ENCODE measurements around the gene IFT52.

Gene IFT52, protein sequence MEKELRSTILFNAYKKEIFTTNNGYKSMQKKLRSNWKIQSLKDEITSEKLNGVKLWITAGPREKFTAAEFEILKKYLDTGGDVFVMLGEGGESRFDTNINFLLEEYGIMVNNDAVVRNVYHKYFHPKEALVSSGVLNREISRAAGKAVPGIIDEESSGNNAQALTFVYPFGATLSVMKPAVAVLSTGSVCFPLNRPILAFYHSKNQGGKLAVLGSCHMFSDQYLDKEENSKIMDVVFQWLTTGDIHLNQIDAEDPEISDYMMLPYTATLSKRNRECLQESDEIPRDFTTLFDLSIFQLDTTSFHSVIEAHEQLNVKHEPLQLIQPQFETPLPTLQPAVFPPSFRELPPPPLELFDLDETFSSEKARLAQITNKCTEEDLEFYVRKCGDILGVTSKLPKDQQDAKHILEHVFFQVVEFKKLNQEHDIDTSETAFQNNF

DNA sequence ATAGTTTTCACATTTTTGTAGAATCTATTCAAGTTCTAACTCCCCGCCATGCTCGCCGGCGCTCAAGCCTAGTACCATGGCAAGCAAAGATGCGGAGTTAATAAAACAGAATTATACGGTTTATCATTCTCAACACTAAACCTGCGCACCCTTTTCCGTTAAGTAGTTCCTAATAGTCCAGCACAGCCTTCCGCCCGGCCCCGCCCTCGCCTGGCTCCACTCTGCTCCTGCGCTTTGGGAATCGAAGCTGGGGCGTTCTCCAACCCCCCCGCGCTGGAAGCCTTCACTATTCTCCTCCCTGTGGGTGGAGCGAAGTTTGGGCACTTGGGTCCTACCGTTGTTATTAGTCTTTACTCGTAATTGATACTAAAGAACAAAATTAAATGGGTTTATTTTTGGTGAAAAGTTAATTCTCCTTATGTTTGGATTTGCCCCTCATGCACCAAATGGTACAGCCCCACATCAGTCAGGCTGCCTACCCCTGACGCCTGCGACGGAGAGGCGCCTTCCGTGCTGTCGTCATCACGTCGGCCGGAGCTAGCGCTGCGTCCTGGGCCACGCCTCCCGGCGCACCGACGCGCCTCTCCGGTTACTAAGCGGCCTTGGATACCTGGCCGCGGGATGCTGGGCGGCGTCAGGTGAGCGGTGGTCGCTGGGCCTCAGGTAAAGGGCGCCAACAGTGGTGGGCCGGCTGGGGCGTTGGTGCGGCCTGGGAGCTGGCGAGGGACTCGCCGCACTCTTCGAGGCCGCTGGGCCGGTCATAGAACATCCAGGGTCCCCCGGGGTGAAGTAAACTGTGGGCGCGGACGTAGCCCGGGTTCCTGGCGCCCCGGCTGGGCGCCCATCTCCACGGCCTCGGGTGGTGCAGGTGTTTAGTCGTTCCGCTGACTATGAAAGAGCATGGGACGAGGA is at the start of gene IFT52:
TSS of gene IFT52 (plus strand) at position 546 of the 912 bp plus-strand sequence. CDS start 3,762 bp downstream, outside the sequence.
- peak; percentile 93 to 94 for DNase-seq

DNA sequence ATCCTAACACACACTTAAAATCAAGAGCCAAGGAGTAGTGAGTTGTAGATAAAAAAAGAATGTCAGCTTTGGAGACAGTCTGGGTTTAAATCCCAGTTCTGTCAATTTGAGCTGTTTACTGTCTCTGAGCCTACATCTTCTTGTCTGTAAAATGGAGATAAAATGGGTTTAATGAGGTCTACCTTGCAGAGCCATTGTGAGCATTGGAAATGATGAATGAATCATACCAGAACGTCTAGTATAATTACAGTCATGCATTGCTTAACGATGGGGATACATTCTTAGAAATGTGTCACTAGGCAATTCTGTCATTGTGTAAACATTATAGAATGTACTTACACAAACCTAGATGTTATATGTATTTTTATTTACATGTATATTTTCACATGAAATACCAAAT is 49.5 kb upstream of the IFT52 start:
- DNase-seq: no peak

DNA sequence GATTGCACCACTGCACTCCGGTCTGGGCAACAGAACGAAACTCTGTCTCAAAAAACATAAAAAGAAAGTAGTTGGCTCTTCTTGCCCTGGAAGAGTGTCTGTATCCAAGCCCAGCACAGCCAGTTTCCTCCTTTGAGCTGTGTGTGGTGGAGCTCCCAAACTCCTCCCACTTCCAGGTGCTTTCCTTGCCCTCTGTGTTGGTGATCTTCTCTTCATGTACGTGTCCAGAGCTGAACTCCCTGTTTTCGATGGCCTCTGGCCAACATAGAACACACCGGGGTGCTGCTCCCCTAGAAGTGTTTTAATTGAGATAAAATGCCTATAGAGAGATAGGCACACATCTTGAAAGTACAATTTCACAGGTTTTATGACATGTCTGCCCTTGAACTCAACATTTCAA is 48.6 kb upstream of the IFT52 start:
- DNase-seq: no peak

DNA sequence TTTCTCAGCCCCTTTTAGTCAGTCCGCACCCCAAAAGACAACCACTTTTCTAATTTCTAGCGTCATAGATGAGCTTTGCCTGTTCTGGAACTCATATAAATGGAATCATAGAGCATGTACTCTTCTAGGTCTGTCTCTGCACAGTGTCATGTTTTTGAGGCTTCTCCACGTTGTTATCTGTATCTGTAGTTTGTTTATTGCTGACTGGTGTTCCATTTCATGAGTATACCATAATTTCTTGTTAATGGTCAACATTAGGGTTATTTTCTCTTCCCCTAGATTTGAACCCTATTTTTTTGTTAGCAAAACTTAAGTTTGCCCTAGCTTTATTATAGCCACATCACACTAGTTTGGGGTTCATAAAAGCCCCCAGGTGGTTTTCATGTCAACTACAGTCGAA is 48.1 kb upstream of the IFT52 start:
- no peak for DNase-seq

DNA sequence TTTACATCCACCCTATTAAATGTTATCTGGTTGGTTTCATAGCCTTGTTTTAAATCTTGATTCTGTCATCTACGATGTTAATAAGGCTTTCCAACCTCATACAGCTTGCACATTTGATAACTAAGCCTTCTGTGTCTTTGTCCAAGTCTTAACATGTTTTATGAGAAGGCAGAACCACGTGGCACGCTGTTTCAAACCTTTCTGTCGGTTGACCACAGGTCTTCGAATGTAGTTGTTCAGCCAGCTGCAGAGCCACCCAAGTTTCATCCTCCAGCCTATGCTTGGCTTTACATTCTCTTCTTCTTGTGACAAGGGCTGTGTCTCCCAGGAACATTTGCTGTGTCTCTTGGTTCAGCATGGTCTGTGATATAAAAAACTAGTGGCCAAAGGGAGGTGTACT is 47.6 kb upstream of the IFT52 start:
- no peak for DNase-seq

DNA sequence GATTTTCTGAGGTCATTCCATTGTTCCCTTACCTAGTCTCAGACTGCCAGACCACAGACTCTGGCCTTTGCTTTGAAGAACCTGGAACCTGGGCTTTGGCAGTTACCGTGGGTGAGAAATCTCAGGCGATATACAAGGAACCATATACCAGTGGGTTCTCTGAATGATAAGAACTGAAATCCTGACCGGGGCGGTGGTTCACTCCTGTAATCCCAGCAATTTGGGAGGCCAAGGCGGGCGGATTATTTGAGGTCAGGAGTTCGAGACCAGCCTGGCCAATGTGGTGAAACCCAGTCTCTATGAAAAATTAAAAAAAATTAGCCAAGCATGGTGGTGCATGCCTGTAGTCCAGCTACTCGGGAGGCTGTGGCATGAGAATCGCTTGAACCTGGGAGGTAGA is 46.2 kb upstream of the IFT52 start:
- DNase-seq: no peak

DNA sequence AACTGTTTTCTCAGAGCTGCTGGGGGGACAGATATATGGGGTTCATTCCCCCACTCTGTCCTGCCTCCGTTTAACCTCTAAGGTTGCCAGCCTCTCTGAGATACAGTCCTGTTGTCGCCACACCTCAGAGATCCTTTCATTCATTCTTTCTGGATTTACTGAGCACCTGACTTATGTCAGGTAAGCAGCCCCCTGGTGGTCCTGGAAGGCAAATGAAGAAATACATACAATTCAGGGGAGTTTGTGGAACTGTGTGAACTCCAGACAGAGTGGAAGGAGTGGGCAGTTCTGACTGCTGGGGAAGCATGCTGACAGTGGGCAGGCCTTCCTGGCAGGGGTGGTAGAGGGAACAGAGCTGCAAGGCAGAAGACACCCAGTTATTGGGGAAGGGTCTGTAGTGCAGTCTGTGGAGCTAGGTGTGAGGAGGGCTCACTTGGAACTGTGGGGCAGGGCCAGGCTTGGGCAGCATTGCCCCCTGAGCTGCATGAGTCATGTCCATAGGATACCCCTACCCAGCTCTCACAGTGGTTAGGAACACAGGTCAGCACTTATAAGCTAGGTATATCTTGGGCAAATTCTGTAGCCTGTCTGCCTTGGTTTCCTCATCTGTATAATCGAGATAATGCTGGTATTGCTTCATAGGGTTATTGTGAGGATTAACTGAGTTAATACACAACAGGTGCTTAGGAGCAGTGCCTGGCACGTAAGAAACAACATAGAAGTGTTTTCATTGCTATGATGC is 44.7 kb upstream of the IFT52 start:
- DNase-seq: no peak

DNA sequence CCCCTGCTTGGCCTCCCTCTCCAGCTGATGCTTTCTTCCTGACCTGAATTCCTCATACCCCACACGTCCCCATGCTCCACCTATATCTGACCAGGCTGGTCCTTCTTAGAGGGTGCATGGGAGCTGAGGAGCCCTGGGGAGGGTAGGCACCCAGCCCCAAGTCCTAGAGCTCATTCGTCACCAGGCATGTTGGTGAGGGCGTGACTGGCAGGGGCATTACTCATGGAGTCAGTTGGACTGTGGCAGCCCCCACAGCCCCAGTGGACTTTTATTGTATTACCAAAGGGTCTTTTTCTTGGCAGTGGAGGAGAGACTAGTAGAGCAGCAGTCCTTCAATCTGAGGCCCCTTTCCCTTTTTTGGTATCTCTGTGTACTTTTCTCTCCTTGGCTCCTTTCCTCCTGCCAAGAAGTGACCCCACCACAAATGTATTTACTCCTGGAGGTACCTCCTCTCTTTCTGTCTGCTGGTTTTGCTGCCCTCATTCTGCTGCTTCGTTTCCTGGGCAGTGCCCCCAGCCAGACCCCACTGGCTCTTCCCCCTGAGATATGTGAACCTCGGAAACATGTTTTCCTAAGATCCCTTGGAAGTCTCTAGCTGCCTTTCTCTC is 42.4 kb upstream of the IFT52 start:
- DNase-seq: no peak

DNA sequence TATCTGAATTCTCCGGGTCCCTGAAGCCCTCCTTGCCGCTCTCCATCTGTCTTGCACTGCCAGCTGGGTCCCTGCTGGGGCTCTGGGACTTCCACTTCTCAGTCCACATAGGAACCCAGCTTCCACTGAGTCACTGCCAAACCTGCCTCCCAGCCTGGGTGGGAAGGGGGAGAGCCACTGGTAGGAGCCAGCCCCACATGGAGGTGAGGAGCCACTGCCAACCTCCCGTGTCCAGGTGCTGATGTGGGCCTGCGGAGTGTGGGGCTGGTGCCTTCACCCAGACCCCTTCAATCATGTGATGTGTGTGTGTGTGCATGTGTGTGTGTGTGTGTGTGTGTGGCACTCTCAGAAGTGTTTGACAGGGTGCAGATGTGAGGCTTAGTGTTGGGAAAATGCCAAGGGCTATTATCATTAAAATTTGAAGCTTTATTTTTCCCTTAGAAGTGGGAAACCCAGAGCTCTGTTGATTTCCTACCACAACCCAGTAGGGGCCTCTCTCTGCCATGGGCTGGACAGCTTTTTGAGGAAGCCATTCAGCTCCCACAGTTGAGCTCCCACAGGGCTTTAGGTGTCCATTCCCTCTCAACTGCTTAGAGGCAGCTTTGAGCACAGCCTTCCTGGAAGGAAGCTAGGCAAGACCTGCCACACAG is 41.2 kb upstream of the IFT52 start:
- DNase-seq: no peak

DNA sequence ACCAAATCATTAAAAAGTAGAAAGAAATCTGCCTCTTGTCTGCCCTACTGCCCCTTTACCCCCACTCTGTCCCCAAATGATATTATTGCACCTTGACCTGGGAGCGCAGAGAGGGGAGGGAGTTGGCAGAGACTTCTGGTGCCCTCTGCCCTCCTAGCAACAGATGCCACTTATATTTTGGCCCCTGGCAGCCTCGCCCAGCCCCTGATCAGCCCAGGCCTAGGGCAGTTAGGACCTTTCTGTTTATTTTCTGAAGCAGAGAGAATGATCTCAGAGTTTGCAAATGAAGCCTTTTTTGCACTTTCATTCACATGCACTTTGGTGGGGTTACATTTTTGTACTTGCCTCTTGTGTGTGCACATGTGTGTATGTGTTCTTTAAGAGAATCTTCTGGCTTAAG is 40.3 kb upstream of the IFT52 start:
- no peak for DNase-seq

DNA sequence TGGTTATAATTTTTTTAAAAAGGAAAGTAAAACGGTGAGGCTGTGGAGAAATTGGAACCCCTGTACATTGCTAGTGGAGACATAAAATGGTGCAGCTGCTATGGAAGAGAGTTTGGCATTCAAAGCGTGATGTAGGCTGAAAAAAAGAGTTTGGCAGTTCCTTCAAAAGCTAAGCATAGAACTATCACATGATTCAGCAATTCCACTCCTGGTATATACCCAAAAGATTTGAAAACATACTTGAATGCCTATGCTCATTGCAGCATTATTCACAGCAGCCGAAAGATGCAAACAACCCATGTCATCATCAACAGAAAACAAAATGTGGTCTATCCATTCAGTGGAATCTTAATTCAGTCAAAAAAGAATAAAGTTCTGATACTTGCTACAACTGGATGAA is 36.4 kb upstream of the IFT52 start:
- DNase-seq: no peak

DNA sequence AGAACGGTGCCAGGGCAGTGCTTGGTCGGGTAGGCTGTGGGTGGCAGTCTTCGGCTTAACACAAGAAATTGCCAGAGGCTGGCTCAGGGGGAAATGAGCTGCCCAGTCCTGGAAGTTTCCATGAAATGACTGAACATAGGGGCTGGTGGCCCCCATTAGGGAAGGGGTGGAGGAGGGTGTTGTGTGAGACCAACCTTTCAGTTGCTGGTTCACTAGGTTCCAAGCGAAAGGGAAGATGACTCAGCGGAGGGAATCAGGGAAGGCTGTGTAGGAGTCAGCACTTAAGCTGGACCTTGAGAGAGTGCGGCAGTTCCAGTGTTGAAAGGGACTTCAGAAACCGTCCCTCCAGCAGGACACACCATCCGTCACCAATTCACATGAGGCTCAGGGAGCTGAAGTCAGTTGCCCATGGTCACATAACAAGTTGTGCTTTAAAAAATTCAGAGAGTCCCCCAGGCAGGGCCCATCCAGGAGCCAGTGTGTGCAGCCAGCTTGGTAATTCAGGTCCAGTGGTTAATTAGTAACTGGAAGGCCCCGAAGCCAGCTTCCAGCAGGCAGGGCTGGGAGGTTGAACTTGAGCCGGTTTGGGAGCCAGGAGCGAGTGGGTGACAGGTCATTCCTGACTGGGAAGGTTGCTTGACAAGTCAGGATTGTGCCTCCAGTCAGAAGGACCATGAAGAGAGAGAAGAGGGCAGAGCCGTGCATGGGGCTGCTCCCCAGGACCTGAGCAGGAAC is 32.2 kb upstream of the IFT52 start, which contains the start of gene SGK2:
TSS of gene SGK2 (plus strand) at position 616 of the 735 bp plus-strand sequence. CDS start 7,469 bp downstream, outside the sequence.
- DNase-seq: no peak

DNA sequence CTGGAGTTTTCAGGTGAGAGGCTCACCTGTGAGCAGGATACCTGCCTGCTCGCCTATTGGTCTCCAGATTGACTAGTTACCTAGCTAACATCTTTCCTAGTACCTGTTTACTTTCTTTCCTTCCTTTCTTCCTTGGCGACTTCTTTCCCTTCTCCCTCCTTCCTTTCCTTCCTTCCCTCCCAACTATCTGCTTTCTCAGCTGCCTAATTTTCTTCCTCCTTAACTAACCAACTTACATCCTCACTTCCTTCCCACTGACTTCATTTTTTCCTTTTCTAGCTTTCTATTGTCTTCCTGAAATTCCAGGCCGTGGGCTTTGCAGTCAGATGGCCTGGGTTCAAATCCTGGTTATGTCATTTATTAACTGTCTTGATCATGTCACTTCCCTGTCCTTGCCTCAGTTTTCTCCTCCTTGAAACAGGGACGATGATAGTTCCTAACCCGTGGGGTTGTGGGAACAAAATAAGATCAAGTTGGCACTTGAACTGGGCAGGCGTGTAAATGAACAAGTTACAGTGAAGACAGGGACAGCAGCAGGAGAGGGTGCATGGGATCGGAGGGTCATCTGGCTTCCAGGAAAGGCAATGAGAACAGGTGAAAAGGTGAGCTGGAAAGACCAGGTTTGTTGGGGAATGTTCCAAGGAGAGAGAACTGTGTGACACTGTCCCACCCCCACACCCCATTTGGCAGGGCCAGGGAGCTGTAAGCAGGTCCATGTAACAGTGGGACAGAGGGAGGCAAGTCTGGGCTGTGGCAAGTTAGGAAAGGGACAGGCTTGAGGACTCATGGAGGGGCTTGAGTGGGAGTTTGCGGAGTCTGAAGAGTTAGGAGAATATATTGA is 31.4 kb upstream of the IFT52 start:
- no peak for DNase-seq

DNA sequence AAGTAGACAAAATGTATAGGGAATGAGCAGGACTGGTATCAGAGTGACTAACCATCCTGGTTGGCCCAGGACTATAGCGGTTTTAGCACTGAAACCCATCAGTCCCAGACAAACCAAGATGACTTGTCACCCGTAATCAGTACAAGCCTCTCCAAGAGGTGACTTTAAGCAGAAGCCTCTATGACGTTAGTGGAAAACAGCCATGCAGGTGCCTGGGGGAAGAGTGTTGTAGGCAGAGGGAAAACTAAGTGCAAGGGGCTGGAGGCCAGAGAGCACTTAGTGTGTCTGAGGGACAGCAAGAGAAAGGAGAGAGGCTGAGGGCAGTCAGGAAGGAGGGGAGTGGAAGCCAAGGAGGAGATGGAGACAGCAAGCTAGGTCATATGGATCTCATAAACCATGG is 29.8 kb upstream of the IFT52 start:
- no peak for DNase-seq

DNA sequence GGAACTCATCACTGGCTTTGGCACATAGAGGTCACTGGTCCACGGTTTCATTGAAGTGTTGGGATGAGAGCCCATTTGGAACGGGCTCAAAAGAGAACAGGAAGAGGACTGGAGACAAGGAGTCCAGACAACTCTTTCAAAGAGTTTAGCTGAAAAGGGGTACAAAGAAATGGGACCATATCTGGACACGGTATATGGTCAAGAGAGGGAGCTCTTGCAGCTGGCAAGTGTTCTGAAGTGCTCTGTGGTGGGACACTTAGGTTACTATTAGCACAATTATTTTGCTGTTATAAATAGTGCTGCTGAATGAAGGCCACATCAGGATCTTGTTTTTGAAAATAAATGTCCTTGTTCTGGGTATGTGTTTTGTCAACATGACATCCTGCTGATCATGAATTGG is 27.3 kb upstream of the IFT52 start:
- DNase-seq: no peak

DNA sequence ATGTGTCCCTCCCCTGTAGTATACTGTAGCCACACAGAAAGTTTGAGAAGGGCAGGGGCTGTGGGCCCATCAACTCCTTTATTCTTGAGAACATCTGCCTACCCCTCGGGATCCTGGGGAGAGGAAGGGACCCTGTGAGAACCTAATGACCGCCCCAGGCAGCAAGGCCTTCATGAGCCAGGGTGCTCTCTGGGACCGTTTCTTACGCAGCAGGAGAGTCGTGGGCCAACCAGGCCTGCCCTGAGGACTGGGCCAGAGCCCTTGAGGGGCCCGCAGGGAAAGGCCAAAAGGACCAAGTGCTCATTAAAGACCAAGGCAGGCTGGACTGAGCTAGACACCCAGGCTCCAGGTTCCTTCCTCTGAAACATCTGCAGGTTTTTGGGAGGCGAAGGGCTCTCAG is 26.7 kb upstream of the IFT52 start:
- DNase-seq: no peak

DNA sequence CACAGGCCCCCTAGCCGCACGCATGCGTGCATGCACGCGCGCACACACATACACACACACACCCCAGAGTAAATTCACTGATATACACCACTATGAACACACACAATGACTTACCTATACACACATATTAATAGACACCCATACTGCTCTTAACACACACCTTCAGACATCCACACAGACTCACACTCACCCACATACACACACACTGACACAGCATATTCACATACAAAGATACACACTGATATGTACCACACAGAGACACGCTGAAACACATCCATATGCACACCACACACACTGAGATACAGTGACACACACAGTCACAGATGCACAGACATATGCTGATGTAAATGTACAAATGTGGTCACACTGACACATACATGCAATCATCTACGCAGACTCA is 26.3 kb upstream of the IFT52 start:
- DNase-seq: no peak

DNA sequence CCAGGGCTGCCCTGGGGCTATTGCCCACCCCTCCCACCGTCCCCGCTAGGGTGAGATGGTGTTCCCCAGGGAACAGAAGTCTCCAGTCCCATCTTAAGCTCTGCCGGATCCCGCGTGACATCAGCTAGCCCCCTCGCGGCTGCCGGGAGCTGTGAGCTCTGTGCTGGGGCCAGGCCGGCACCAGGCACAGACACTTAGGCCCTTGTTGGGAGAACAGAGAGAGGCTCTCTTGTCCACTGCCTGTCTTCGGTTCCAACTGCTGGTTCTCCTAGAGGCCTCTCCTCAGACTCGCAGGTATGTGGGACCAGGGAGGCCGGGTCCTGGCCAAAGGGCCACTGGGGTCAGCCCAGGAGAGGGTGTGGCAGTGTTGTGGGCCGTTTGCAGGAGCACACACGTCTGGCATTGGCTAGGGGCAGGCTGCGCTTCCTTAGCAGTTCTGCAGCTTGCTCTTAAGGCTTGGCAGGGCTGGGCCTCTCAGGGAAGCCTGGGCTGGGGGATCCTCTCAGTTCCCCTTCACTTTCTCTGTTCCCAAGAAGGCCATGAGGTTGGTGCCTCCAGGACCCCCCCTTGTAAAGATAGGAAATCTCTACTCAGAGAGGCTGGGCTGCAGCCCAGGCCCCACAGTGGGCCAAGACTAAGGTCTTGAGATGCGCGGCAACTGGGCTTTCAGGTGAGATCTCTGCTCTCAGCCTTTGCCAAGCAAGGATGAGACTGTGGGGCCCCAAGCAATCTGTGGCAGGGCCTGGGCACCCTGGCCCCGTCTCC is 25.6 kb upstream of the IFT52 start:
- DNase-seq: no peak

DNA sequence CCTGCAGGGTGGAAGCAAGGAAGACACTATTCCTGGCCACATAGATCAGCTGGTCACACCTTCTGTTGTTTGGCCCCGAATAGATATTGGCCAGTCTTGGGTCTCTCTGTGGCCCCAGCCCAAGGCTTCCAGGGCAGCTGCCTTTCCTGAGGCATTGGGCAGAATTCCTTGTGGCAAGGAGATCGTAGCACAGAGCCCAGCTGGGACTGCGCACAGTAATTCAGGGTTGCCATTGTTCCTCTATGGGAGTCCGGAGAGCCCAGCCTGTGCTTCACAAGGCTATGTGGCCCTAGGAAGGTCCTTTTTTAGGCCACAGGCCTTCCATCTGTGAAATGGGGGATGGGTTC is 25.0 kb upstream of the IFT52 start:
- DNase-seq: no peak

DNA sequence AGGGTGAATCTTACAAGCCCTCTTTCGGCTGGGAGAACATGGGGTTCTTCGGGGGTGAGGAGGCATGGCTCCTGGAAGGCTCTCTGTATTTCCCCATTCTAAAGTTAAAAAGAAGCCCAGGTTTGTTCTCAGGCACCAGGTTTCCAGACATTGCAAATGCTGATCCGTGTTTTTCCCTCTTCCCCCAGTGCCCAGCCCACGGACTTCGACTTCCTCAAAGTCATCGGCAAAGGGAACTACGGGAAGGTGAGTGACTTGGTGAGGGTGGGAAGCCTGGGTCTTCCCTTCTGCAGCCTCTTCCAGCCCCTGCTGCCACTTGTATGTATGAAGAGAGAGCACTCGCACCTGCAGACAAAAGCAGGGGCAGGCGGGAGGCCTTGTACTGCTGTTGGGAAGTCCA is 23.3 kb upstream of the IFT52 start:
- no peak for DNase-seq

Data from NCI-H524 (cell line).